Measurements from ENCODE around the gene CTNNA1. TPM values are rescaled to one million over a fixed set of nuclear protein-coding genes. Genes with fewer than 3 reads are reported as not detected.

The CTNNA1 gene
- total and polyA plus RNA-seq, 2 of the 8 experiments (the other 6 are each of a cell fraction or from before 2014, with no cell fraction given), result 115 to 349 TPM

GRCh38 chr5:138853132-138853531 is 99.9 kb downstream of the CTNNA1 start (continued):
- TF ChIP-seq CTCF (IDR thresholded peaks at IDR 0.05; ENCODE audit: control extremely low read depth in 1 of 3, insufficient read depth in 1 of 3, low read depth in 1 of 3, low read length in 3 of 3) (no peak), SAP30 (IDR thresholded peaks at IDR 0.05; ENCODE audit: insufficient read depth, insufficient replicate concordance, low read length) (no peak), NRF1 (IDR thresholded peaks at IDR 0.05; ENCODE audit: low read depth, low read length) (no peak)
